K562 treated with DMSO at 1 percent for 24 hours (cell line): ENCODE results near the gene TLL2. TPM values are rescaled to one million over a fixed set of nuclear protein-coding genes. Genes with fewer than 3 reads are reported as not detected.

Experiments used
- total RNA-seq: library from RNA; unstranded; fragments of 300-600 nt; gene quantifications from 2 replicates; pipeline ENCODE4 v1.2.3, GENCODE V29; 2022; ENCODE audit warnings: low read depth; ENCODE audit not compliant: insufficient read depth

TLL2 gene
- not detected in 2 replicates for total RNA-seq

GRCh38 chr10:96513698-96514561 is at the start of gene TLL2:
Gene TLL2, minus strand, starts transcription at chr10:96513926. Its CDS starts 241 bp downstream, at chr10:96513685.

GRCh38 chr10:96358851-96359540 is 154.7 kb downstream of the TLL2 start, which contains the start of gene OPALIN:
Gene OPALIN, minus strand, starts transcription at chr10:96359002. Its CDS starts 106 bp downstream, at chr10:96358896.

Other genes with a start within 250 kb of the TLL2 start
- not detected in 2 replicates for gene BLNK, start 242.4 kb downstream of the TLL2 start, total RNA-seq
- not detected in 2 replicates for gene DNTT, start 209.5 kb downstream of the TLL2 start, total RNA-seq
- gene OPALIN, start 154.9 kb downstream of the TLL2 start, total RNA-seq: not detected in 2 replicates
- gene TM9SF3, start 73.1 kb upstream of the TLL2 start, total RNA-seq: 15.6 and 19.5 TPM in 2 replicates
- 1.0 and 1.3 TPM in 2 replicates for gene PIK3AP1, start 206.6 kb upstream of the TLL2 start, total RNA-seq